PC-3 (cell line): ENCODE results near the gene SRCAP. TPM values are rescaled to one million over a fixed set of nuclear protein-coding genes. Genes with fewer than 3 reads are reported as not detected.
A peak's percentile ranks its signal among the peaks of the same experiment; 100 is the strongest.

Experiments
- ATAC-seq: fragments of 200-7000 bp; cut with Tn5 transposase; 2 replicates; pipeline ENCODE4 v1.9.1; 2020; ENCODE audit warnings: mild to moderate bottlenecking, moderate library complexity
- BruUV-seq: library from RNA; stranded (reverse); fragments of 400-500 nt; replicated peaks from 2 replicates; lab custom pipeline; 2021; lab: Mats Ljungman, UMichigan
- CTCF ChIA-PET: fragments of 300-600 bp; sonication (Branson Sonifier 250); formaldehyde crosslinking; loops from one replicate; lab custom pipeline; 2022; ENCODE audit warnings: antibody characterized with exemption; lab: Charles Lee
- POLR2A ChIA-PET: fragments of 300-600 bp; sonication (Branson Sonifier 250); formaldehyde crosslinking; loops from one replicate; lab custom pipeline; 2022; ENCODE audit warnings: antibody characterized with exemption; ENCODE audit not compliant: unreplicated experiment; lab: Charles Lee
- DNase-seq: peaks from one replicate; pipeline ENCODE4 v3.0.0-alpha.2; 2015
- H2AFZ ChIP-seq: fragments of 300-600 bp; sonication (generic); 2 replicates; pipeline ENCODE4 v1.6.0; 2016; ENCODE audit warnings: antibody characterized with exemption, low read length
- H3F3A ChIP-seq: fragments of 300-600 bp; sonication (generic); one replicate; pipeline ENCODE4 v1.6.0; 2017; ENCODE audit warnings: antibody characterized with exemption, low read length, control low read depth, mild to moderate bottlenecking; ENCODE audit not compliant: unreplicated experiment
- H3K27ac ChIP-seq: fragments of 300-600 bp; sonication (generic); 2 replicates; pipeline ENCODE4 v1.5.1; 2016; ENCODE audit warnings: mild to moderate bottlenecking, low read length
- H3K27me3 ChIP-seq: fragments of 300-600 bp; sonication (generic); 2 replicates; pipeline ENCODE4 v1.6.1; 2016; ENCODE audit warnings: low read length, mixed read lengths
- H3K36me3 ChIP-seq: fragments of 300-600 bp; sonication (generic); 2 replicates; pipeline ENCODE4 v1.6.1; 2016; ENCODE audit warnings: low read depth, mixed run types, low read length, mixed read lengths
- H3K4me1 ChIP-seq: fragments of 300-600 bp; sonication (generic); 2 replicates; pipeline ENCODE4 v1.5.1; 2016; ENCODE audit warnings: low read length; ENCODE audit not compliant: insufficient read depth
- H3K4me2 ChIP-seq: fragments of 300-600 bp; sonication (generic); 2 replicates; pipeline ENCODE4 v1.6.0; 2016; ENCODE audit warnings: low read length
- H3K4me3 ChIP-seq: fragments of 300-600 bp; sonication (generic); 2 replicates; pipeline ENCODE4 v1.5.1; 2016; ENCODE audit warnings: mild to moderate bottlenecking, low read length, mixed read lengths
- H3K79me2 ChIP-seq: fragments of 300-600 bp; sonication (generic); 2 replicates; pipeline ENCODE4 v1.6.1; 2017; ENCODE audit warnings: low read length, mixed read lengths
- H3K9ac ChIP-seq: fragments of 300-600 bp; sonication (generic); 2 replicates; pipeline ENCODE4 v1.6.0; 2016; ENCODE audit warnings: mild to moderate bottlenecking, low read length
- H3K9me2 ChIP-seq: fragments of 300-600 bp; sonication (generic); replicated peaks from 2 replicates; pipeline ENCODE4 v1.6.1; 2016; ENCODE audit warnings: mixed run types, low read length, mixed read lengths
- H3K9me3 ChIP-seq: fragments of 300-600 bp; sonication (generic); 2 replicates; pipeline ENCODE4 v1.6.1; 2016; ENCODE audit warnings: low read length, mixed read lengths
- H4K20me1 ChIP-seq: fragments of 300-600 bp; sonication (generic); 2 replicates; pipeline ENCODE4 v1.6.1; 2016; ENCODE audit warnings: low read length, mixed read lengths
- CTCF ChIP-seq: fragments of 300-600 bp; sonication (generic); conservative IDR thresholded peaks from 2 replicates; pipeline ENCODE4 v1.5.1; 2017; ENCODE audit warnings: antibody characterized with exemption, low read depth, mild to moderate bottlenecking, low read length
- EZH2 ChIP-seq: fragments of 300-600 bp; sonication (generic); IDR thresholded peaks from one replicate; pipeline ENCODE4 v1.6.1; 2017; ENCODE audit warnings: antibody characterized with exemption, mild to moderate bottlenecking, low read length; ENCODE audit not compliant: unreplicated experiment
- EZH2phosphoT487 ChIP-seq: fragments of 300-600 bp; sonication (generic); IDR thresholded peaks from 2 replicates; pipeline ENCODE4 v1.6.1; 2018; ENCODE audit warnings: mild to moderate bottlenecking, antibody characterized with exemption, low read length, borderline replicate concordance
- intact Hi-C: fragments of 100-400 bp; cut with micrococcal nuclease; formaldehyde crosslinking; loops from 2 replicates; pipeline ENCODE4 v1.9.0; 2023
- total RNA-seq: library from RNA; depleted of rRNA; stranded (reverse); fragments of >200 nt; gene quantifications from 2 replicates; pipeline ENCODE4 v1.2.3, GENCODE V29; 2014

SRCAP gene
- total RNA-seq, 1 experiment from 2014 or later, result 19.0 TPM

- no peaks in the 10 kb centered on the region for H3K9me3 ChIP-seq
- intact Hi-C loops, result loop anchor here (1.0 kb wide), 2 partner anchors 39 to 43 kb away; partner anchors contain the start of gene FBRS
- peak overlapping the region; percentile 100 for H3K9ac ChIP-seq
- peak; percentile 87 for ATAC-seq
- 0 out of 2 replicates have a peak, but pooled peaks cover 7% of the 10 kb centered on the region for H4K20me1 ChIP-seq
- H3K4me1 ChIP-seq, result peaks cover 18% of the 10 kb centered on the region
- H3K4me3 ChIP-seq, result peak overlapping the region; percentile 82
- H3K4me2 ChIP-seq, result peak overlapping the region; percentile 97
- TSS peak; percentile 51 for BruUV-seq
- H2AFZ ChIP-seq, result peak overlapping the region; percentile 94
- no peaks in the 10 kb centered on the region for H3K27me3 ChIP-seq
- POLR2A ChIA-PET, result interaction anchor here (0.5 kb wide), 1 partner anchor 362 kb away, joined by 3 read pairs; no protein-coding TSS in a partner anchor
- DNase-seq, result peak; percentile 4
- H3K79me2 ChIP-seq, result peaks cover 37% of the 10 kb centered on the region
- H3F3A ChIP-seq, result no peaks in the 10 kb centered on the region
- peak overlapping the region; percentile 99 for H3K27ac ChIP-seq
- peaks cover 14% of the 10 kb centered on the region for H3K36me3 ChIP-seq
- H3K9me2 ChIP-seq, result no peaks in the 10 kb centered on the region
- CTCF ChIA-PET, result interaction anchor here (0.6 kb wide), 1 partner anchor 204 kb away, joined by 11 read pairs; no protein-coding TSS in a partner anchor
- no peak for TF ChIP-seq CTCF
- no peak for TF ChIP-seq EZH2
- no peak for TF ChIP-seq EZH2phosphoT487
Observed at GRCh38 chr16:30697264-30698138, 1.5 kb upstream of the SRCAP start.

- H3K9ac ChIP-seq, result peak overlapping the region; percentile 100
- 0 out of 2 replicates have a peak, but pooled peaks cover 7% of the 10 kb centered on the region for H4K20me1 ChIP-seq
- CTCF ChIA-PET, result interaction anchor here (0.6 kb wide), 1 partner anchor 203 kb away, joined by 11 read pairs; no protein-coding TSS in a partner anchor
- intact Hi-C loops, result loop anchor here (1.0 kb wide), 2 partner anchors 40 to 42 kb away; partner anchors contain the start of gene FBRS
- BruUV-seq, result no TSS peak
- peak overlapping the region; percentile 99 for H3K27ac ChIP-seq
- H3K4me3 ChIP-seq, result peak overlapping the region; percentile 82
- no peaks in the 10 kb centered on the region for H3K9me2 ChIP-seq
- TF ChIP-seq EZH2 (no peak), EZH2phosphoT487 (no peak), CTCF (no peak)
- peak overlapping the region; percentile 94 for H2AFZ ChIP-seq
- H3K36me3 ChIP-seq, result peaks cover 14% of the 10 kb centered on the region
- peak overlapping the region; percentile 97 for H3K4me2 ChIP-seq
- ATAC-seq (peak; percentile 68), DNase-seq (peak; percentile 94)
- no peaks in the 10 kb centered on the region for H3K9me3 ChIP-seq
- peaks cover 18% of the 10 kb centered on the region for H3K4me1 ChIP-seq
- H3K79me2 ChIP-seq, result peaks cover 37% of the 10 kb centered on the region
- H3F3A ChIP-seq, result no peaks in the 10 kb centered on the region
- POLR2A ChIA-PET, result no interaction called here
- H3K27me3 ChIP-seq, result no peaks in the 10 kb centered on the region
Observed at GRCh38 chr16:30698139-30698815, 694 bp upstream of the SRCAP start.
